SK-N-SH (cell line): ENCODE data around the gene ZFYVE27. TPM values are rescaled to one million over a fixed set of nuclear protein-coding genes. Genes with fewer than 3 reads are reported as not detected.

ENCODE experiments used
- CTCF ChIA-PET: fragments of 300-600, 350-600 bp; formaldehyde crosslinking; extraction: SDS; loops from one replicate; lab custom pipeline; 2021; lab: Yijun Ruan, JAX
- POLR2A ChIA-PET: fragments of 350-600 bp; sonication (Branson Sonifier 250); formaldehyde crosslinking; extraction: SDS; loops from one replicate; lab custom pipeline; 2020; ENCODE audit warnings: antibody characterized with exemption, inconsistent platforms; lab: Yijun Ruan, JAX
- DNase-seq: peaks from one replicate; pipeline ENCODE4 v3.0.0; 2012
- H2AFZ ChIP-seq: fragments of 200-600 bp; sonication (generic); 2 replicates; pipeline ENCODE4 v1.8.1; 2016; ENCODE audit warnings: antibody characterized with exemption, mild to moderate bottlenecking, low read depth
- H3F3A ChIP-seq: fragments of 200-600 bp; sonication (generic); replicated peaks from 2 replicates; pipeline ENCODE3; 2016; ENCODE audit warnings: antibody characterized with exemption, mild to moderate bottlenecking; ENCODE audit not compliant: insufficient read depth
- H3K27ac ChIP-seq, 2 experiments: fragments of 200-500 bp in 1 of 2; fragments of 200-600 bp in 1 of 2; sonication (Bioruptor generic) in 1 of 2; sonication (generic), shearing (Covaris generic) in 1 of 2; 2 replicates each; pipeline versions ENCODE4 v1.5.1 to v1.6.1; 2014 to 2016; ENCODE audit warnings: low read depth in 2 of 2, inconsistent platforms in 1 of 2, low read length in 1 of 2, mild to moderate bottlenecking in 1 of 2, mixed read lengths in 1 of 2
- H3K27me3 ChIP-seq: fragments of 200-600 bp; sonication (generic), shearing (Covaris generic); 2 replicates; pipeline ENCODE4 v1.6.1; 2016; ENCODE audit warnings: mixed run types; ENCODE audit not compliant: insufficient read depth
- H3K36me3 ChIP-seq, 2 experiments: fragments of 200-500 bp in 1 of 2; fragments of 200-600 bp in 1 of 2; sonication (Bioruptor generic) in 1 of 2; sonication (generic) in 1 of 2; replicated peaks in 1 of 2; 2 replicates each; pipeline versions ENCODE3 to v1.5.1; 2014 to 2016; ENCODE audit warnings: low read length in 1 of 2, mild to moderate bottlenecking in 1 of 2; ENCODE audit not compliant: insufficient read depth in 2 of 2, control insufficient read depth in 1 of 2
- H3K4me1 ChIP-seq, 2 experiments: fragments of 200-500 bp in 1 of 2; fragments of 200-600 bp in 1 of 2; sonication (Bioruptor generic) in 1 of 2; sonication (generic), shearing (Covaris generic) in 1 of 2; 2 replicates each; pipeline versions ENCODE4 v1.5.1 to v1.6.1; 2014 to 2016; ENCODE audit warnings: low read depth in 1 of 2, low read length in 1 of 2, mixed run types in 1 of 2; ENCODE audit not compliant: insufficient read depth in 2 of 2, control insufficient read depth in 1 of 2
- H3K4me2 ChIP-seq: fragments of 200-600 bp; sonication (generic), shearing (Covaris generic); 2 replicates; pipeline ENCODE4 v1.6.1; 2017; ENCODE audit warnings: mixed run types
- H3K4me3 ChIP-seq, 2 experiments: fragments of 200-500 bp in 1 of 2; fragments of 200-600 bp in 1 of 2; sonication (Bioruptor generic) in 1 of 2; sonication (generic), shearing (Covaris generic) in 1 of 2; 2 replicates each; pipeline versions ENCODE4 v1.5.1 to v1.8.1; 2014 to 2016; ENCODE audit warnings: low read depth in 2 of 2, inconsistent platforms in 1 of 2, low read length in 1 of 2, mild to moderate bottlenecking in 1 of 2, mixed read lengths in 1 of 2, moderate library complexity in 1 of 2
- H3K79me2 ChIP-seq: fragments of 200-600 bp; sonication (generic); 2 replicates; pipeline ENCODE4 v1.8.1; 2017; ENCODE audit warnings: mild to moderate bottlenecking; ENCODE audit not compliant: insufficient read depth
- H3K9ac ChIP-seq: fragments of 200-600 bp; sonication (generic); 2 replicates; pipeline ENCODE4 v1.6.1; 2017; ENCODE audit warnings: mixed run types
- H3K9me2 ChIP-seq: fragments of 200-600 bp; sonication (generic); 2 replicates; pipeline ENCODE4 v1.6.1; 2017; ENCODE audit warnings: mixed run types
- H3K9me3 ChIP-seq: fragments of 200-600 bp; sonication (generic); 2 replicates; pipeline ENCODE4 v1.6.1; 2017; ENCODE audit warnings: mixed run types, mild to moderate bottlenecking, moderate library complexity
- H4K20me1 ChIP-seq: fragments of 200-600 bp; sonication (generic); 2 replicates; pipeline ENCODE4 v1.6.1; 2017; ENCODE audit warnings: mild to moderate bottlenecking, mixed run types; ENCODE audit not compliant: insufficient read depth
- CHD2 ChIP-seq: fragments of 150-350 bp; IDR thresholded peaks from 2 replicates; pipeline ENCODE4 v1.6.1; 2018; ENCODE audit warnings: low read length; ENCODE audit not compliant: partially characterized antibody
- CTCF ChIP-seq: fragments of 200-600 bp; sonication (generic); IDR thresholded peaks from 2 replicates; pipeline ENCODE4 v1.6.1; 2017; ENCODE audit warnings: antibody characterized with exemption, mild to moderate bottlenecking, moderate library complexity
- ELF1 ChIP-seq: IDR thresholded peaks from 2 replicates; pipeline ENCODE4 v1.4.0; 2012
- FOSL2 ChIP-seq: IDR thresholded peaks from 2 replicates; pipeline ENCODE4 v1.4.0; 2012; ENCODE audit warnings: low read depth, mild to moderate bottlenecking, moderate library complexity, borderline replicate concordance
- FOXJ3 ChIP-seq: sonication (generic); formaldehyde crosslinking; IDR thresholded peaks from 2 replicates; pipeline ENCODE4 v1.5.1; 2020; ENCODE audit warnings: mild to moderate bottlenecking, missing genetic modification reagents
- IRF3 ChIP-seq: fragments of 150-350 bp; IDR thresholded peaks from 2 replicates; pipeline ENCODE4 v1.6.1; 2016; ENCODE audit warnings: mild to moderate bottlenecking, low read depth, low read length
- NFIC ChIP-seq: IDR thresholded peaks from 2 replicates; pipeline ENCODE4 v1.4.0; 2012; ENCODE audit warnings: borderline replicate concordance
- PBX3 ChIP-seq: IDR thresholded peaks from 2 replicates; pipeline ENCODE4; 2012
- RAD21 ChIP-seq: IDR thresholded peaks from 2 replicates; pipeline ENCODE4 v1.6.1; 2012; ENCODE audit warnings: mild to moderate bottlenecking, low read length
- REST ChIP-seq: IDR thresholded peaks from 2 replicates; pipeline ENCODE4 v1.6.1; 2012; ENCODE audit warnings: mild to moderate bottlenecking, low read depth, low read length, moderate library complexity
- RFX5 ChIP-seq: IDR thresholded peaks from 2 replicates; pipeline ENCODE4 v1.6.1; 2012; ENCODE audit warnings: mild to moderate bottlenecking, improper control_type of control experiment, low read length
- RXRA ChIP-seq: IDR thresholded peaks from 2 replicates; pipeline ENCODE4 v1.4.0; 2012; ENCODE audit warnings: low read depth, mild to moderate bottlenecking, borderline replicate concordance
- TCF12 ChIP-seq: IDR thresholded peaks from 2 replicates; pipeline ENCODE4 v1.4.0; 2012
- ZBTB33 ChIP-seq: IDR thresholded peaks from 2 replicates; pipeline ENCODE4 v1.4.0; 2012; ENCODE audit warnings: low read depth, borderline replicate concordance
- whole genome bisulfite sequencing: methylation state at CpG from one replicate; pipeline ENCODE4 v1.1.6; 2017; ENCODE audit warnings: low lambda C conversion rate; 5-methylcytosine and 5-hydroxymethylcytosine counted together
- polyA plus RNA-seq, 3 experiments: library from polyadenylated mRNA; depleted of rRNA; stranded (reverse); fragments of >200 nt; gene quantifications; 2 replicates each; pipeline ENCODE4 v1.2.3, GENCODE V29; 2012

ZFYVE27 gene
- polyA plus RNA-seq, 1 of the 3 experiments (the other 2 are of a cell fraction): 30.5 TPM

- H3F3A ChIP-seq: no peaks in the 10 kb centered on the region
- H3K4me3 ChIP-seq: no peak overlapping the region
- no peaks in the 10 kb centered on the region for H4K20me1 ChIP-seq
- ChIA-PET CTCF (interaction anchor here (0.8 to 14.3 kb wide), 2 partner anchors 65 to 87 kb away, joined by 3 to 277 read pairs; partner anchors contain the start of gene GOLGA7B), POLR2A (no interaction called here)
- 66% methylated on average over 9 of the region's 9 CpGs for WGBS
- no peaks in the 10 kb centered on the region for H3K9me2 ChIP-seq
- no peaks in the 10 kb centered on the region for H3K36me3 ChIP-seq
- no peaks in the 10 kb centered on the region; the same call in 1 of the 2 replicates for H3K27me3 ChIP-seq
- no peaks in the 10 kb centered on the region for H3K79me2 ChIP-seq
- no peak overlapping the region for H3K27ac ChIP-seq
- peaks cover 0 to 43% of the 10 kb centered on the region in 2 experiments; a peak in 2 of 4 replicates for H3K4me1 ChIP-seq
- no peaks in the 10 kb centered on the region for H3K9me3 ChIP-seq
- no peak for TF ChIP-seq NFIC
- no peak for TF ChIP-seq REST
- TF ChIP-seq ZBTB33: no peak
- TF ChIP-seq FOSL2: no peak
- no peak for TF ChIP-seq ELF1
- no peak for TF ChIP-seq RFX5
- no peak for TF ChIP-seq IRF3
- TF ChIP-seq RXRA: no peak
- TF ChIP-seq RAD21: no peak
- no peak overlapping the region for H3K4me2 ChIP-seq
- no peak overlapping the region for H2AFZ ChIP-seq
- no peak for DNase-seq
- H3K9ac ChIP-seq: no peak overlapping the region
Measured at GRCh38 chr10:97784200-97784810, 47.4 kb downstream of the ZFYVE27 start.

GRCh38 chr10:97785231-97785630, 48.3 kb downstream of the ZFYVE27 start:
- Histone ChIP-seq H3K36me3 (no peaks in the 10 kb centered on the region), H3K9me2 (no peaks in the 10 kb centered on the region), H3K27ac (no peak overlapping the region), H3K9ac (no peak overlapping the region), H3K4me3 (no peak overlapping the region), H3K9me3 (no peaks in the 10 kb centered on the region), H4K20me1 (no peaks in the 10 kb centered on the region), H3K79me2 (no peaks in the 10 kb centered on the region), H3F3A (no peaks in the 10 kb centered on the region), H2AFZ (no peak overlapping the region), H3K4me2 (no peak overlapping the region), H3K4me1 (peaks cover 0 to 46% of the 10 kb centered on the region in 2 experiments; a peak in 2 of 4 replicates), H3K27me3 (no peaks in the 10 kb centered on the region)
- TF ChIP-seq FOXJ3 (CRISPR knock-in tag): no peak
- TF ChIP-seq PBX3: no peak
- no peak for TF ChIP-seq CTCF
- TF ChIP-seq CHD2: no peak
- TF ChIP-seq TCF12: no peak
- POLR2A ChIA-PET: no interaction called here
- DNase-seq: no peak
- CTCF ChIA-PET: interaction anchor here (0.8 to 14.3 kb wide), 3 partner anchors 20 to 104 kb away, joined by 3 to 277 read pairs (median 3); no protein-coding TSS in a partner anchor
- 72% methylated on average over 5 of the region's 5 CpGs for WGBS
